Endodermal cell (in vitro differentiated cells): ENCODE data around the gene ATP6V0D1. TPM values are rescaled to one million over a fixed set of nuclear protein-coding genes. Genes with fewer than 3 reads are reported as not detected.

ENCODE experiments used
- DNase-seq: peaks from one replicate; pipeline ENCODE4 v3.0.0-alpha.2; 2017
- H3K27ac ChIP-seq: 2 replicates; pipeline ENCODE4 v1.5.1; 2013; ENCODE audit warnings: mild to moderate bottlenecking, low read depth, low read length, moderate library complexity
- H3K27me3 ChIP-seq: 2 replicates; pipeline ENCODE4 v1.6.1; 2013; ENCODE audit warnings: mild to moderate bottlenecking, low read length, moderate library complexity; ENCODE audit not compliant: insufficient read depth, control insufficient read depth, poor library complexity, severe bottlenecking
- H3K36me3 ChIP-seq: 2 replicates; pipeline ENCODE4 v1.7.0; 2013; ENCODE audit warnings: mild to moderate bottlenecking, low read length, moderate library complexity; ENCODE audit not compliant: control insufficient read depth, insufficient read depth
- H3K4me1 ChIP-seq: one replicate; pipeline ENCODE4 v1.7.0; 2013; ENCODE audit warnings: low read length; ENCODE audit not compliant: control insufficient read depth, insufficient read depth
- H3K4me3 ChIP-seq: 2 replicates; pipeline ENCODE4 v1.5.1; 2013; ENCODE audit warnings: mild to moderate bottlenecking, low read length, moderate library complexity
- H3K9ac ChIP-seq: 2 replicates; pipeline ENCODE4 v1.6.1; 2013; ENCODE audit warnings: mild to moderate bottlenecking, low read length, moderate library complexity; ENCODE audit not compliant: poor library complexity, severe bottlenecking; ENCODE audit errors: extremely low read depth
- H3K9me3 ChIP-seq: 2 replicates; pipeline ENCODE4 v1.6.1; 2013; ENCODE audit warnings: mild to moderate bottlenecking, low read length, moderate library complexity; ENCODE audit not compliant: control insufficient read depth
- H3K27ac Mint-ChIP-seq: 2 replicates; pipeline ENCODE4 v1.8.0; 2020; ENCODE audit warnings: mixed read lengths
- H3K27me3 Mint-ChIP-seq: 2 replicates; pipeline ENCODE4 v1.8.0; 2021; ENCODE audit warnings: mild to moderate bottlenecking, mixed read lengths; ENCODE audit not compliant: insufficient read depth
- H3K36me3 Mint-ChIP-seq: 2 replicates; pipeline ENCODE4 v1.8.0; 2020; ENCODE audit warnings: low read depth, mixed read lengths
- H3K4me1 Mint-ChIP-seq: 2 replicates; pipeline ENCODE4 v1.8.0; 2020; ENCODE audit warnings: mixed read lengths
- H3K4me3 Mint-ChIP-seq: 2 replicates; pipeline ENCODE4 v1.8.0; 2020; ENCODE audit warnings: mild to moderate bottlenecking, moderate library complexity, mixed read lengths
- H3K9me3 Mint-ChIP-seq: 2 replicates; pipeline ENCODE4 v1.8.0; 2020; ENCODE audit warnings: mild to moderate bottlenecking, mixed read lengths
- WGBS, 2 experiments: methylation state at CpG; one replicate each; pipeline versions ENCODE4 v1.1.5 to v1.1.7; 2013; ENCODE audit warnings: missing lambda C conversion rate in 2 of 2, mixed read lengths in 1 of 2; ENCODE audit not compliant: insufficient coverage in 1 of 2, insufficient read length in 1 of 2; 5-methylcytosine and 5-hydroxymethylcytosine counted together
- total RNA-seq, 2 donors: library from RNA; stranded (reverse); fragmentation: NEBNext Ultra II Directional in 1 of 2; extraction: Animal tissue kit (Norgen Biotek cat#: 25700) in 1 of 2; gene quantifications; 2 replicates in 1 of 2; 3 replicates in 1 of 2; pipeline ENCODE4 v1.2.1, GENCODE V29; 2021
- TF ChIP-seq, protein P1 (sequence below): fragments of 200-600 bp; sonication (generic); conservative IDR thresholded peaks from 2 replicates; pipeline ENCODE4 v1.5.0; 2021; ENCODE audit warnings: antibody characterized with exemption, mild to moderate bottlenecking

The ATP6V0D1 gene
- total RNA-seq, 2 donors from 2014 or later, result 56.0 to 58.3 TPM

DNA sequence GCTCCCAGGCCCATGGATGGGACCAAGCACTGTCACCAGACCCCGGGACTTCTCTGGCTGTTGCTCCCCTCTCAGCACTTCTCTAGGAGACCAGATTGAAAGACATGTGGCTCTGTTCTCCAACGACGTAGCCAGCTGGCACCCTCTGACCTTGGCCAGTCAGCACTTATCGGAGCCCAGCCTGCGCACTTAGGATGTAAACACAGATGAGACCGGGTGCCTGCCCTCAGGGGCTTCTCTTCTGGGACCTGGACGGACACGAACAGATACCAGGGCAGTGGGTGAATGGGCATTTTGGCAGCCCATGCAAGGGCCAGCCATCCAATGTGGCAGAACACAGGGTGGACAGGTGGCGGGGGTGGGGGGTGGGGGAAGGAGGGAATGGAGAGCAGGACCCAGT lies 71.3 kb downstream of the ATP6V0D1 start:
- DNase-seq, result no peak
- Histone ChIP-seq H3K27me3 (no peaks in the 10 kb centered on the region), H3K9ac (no peak overlapping the region), H3K4me1 (peaks cover 6% of the 10 kb centered on the region), H3K36me3 (no peaks in the 10 kb centered on the region), H3K9me3 (no peaks in the 10 kb centered on the region), H3K27ac (no peak overlapping the region), H3K4me3 (no peak overlapping the region)
- Mint-ChIP-seq H3K9me3 (no peaks in the 10 kb centered on the region), H3K27ac (no peak overlapping the region), H3K4me1 (peaks cover 27% of the 10 kb centered on the region), H3K36me3 (no peaks in the 10 kb centered on the region), H3K4me3 (no peak overlapping the region), H3K27me3 (no peaks in the 10 kb centered on the region)
- WGBS, 2 experiments, result 96 to 98% methylated on average over 5 to 8 of the region's 9 CpGs
- TF ChIP-seq, protein P1, sequence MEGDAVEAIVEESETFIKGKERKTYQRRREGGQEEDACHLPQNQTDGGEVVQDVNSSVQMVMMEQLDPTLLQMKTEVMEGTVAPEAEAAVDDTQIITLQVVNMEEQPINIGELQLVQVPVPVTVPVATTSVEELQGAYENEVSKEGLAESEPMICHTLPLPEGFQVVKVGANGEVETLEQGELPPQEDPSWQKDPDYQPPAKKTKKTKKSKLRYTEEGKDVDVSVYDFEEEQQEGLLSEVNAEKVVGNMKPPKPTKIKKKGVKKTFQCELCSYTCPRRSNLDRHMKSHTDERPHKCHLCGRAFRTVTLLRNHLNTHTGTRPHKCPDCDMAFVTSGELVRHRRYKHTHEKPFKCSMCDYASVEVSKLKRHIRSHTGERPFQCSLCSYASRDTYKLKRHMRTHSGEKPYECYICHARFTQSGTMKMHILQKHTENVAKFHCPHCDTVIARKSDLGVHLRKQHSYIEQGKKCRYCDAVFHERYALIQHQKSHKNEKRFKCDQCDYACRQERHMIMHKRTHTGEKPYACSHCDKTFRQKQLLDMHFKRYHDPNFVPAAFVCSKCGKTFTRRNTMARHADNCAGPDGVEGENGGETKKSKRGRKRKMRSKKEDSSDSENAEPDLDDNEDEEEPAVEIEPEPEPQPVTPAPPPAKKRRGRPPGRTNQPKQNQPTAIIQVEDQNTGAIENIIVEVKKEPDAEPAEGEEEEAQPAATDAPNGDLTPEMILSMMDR, result no peak

DNA sequence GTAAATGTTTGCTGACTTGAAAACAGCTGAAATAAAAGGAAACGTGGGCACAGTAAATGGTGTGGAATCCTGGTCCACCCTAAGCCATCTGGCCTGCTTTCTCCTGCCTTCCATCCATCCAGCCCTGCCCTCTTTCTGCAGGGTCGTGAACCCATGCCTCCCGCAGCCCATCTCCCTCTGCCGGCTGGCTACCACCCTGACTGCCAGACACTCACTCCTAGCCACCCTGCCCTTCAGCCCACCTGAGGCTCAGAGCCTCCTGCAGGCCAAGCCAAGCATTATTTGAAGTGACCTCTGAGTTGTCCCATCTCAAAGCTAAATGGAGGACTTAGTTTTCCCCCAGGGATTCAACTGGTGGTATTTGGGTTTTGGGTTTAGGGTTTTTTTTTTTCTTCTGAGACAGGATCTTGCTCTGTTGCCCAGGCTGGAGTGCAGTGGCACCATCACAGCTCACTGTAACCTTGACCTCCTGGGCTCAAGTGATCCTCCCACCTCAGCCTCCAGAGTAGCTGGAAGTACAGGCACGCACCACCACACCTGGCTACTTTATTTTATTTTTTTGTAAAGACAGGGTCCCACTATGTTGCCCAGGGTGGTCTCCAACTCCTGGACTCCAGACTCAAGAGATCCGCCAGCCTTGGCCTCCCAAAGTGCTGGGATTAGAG lies 73.0 kb downstream of the ATP6V0D1 start:
- no peak overlapping the region for H3K4me3 Mint-ChIP-seq
- no peaks in the 10 kb centered on the region for H3K9me3 ChIP-seq
- no peak overlapping the region for H3K9ac ChIP-seq
- H3K27me3 ChIP-seq, result no peaks in the 10 kb centered on the region
- DNase-seq, result no peak
- no peak overlapping the region for H3K27ac ChIP-seq
- TF ChIP-seq, protein P1, result peak; percentile 67
- 87 to 89% methylated on average over 5 to 6 of the region's 6 CpGs for WGBS, 2 experiments
- H3K4me1 Mint-ChIP-seq, result peaks cover 22% of the 10 kb centered on the region
- no peak overlapping the region for H3K4me3 ChIP-seq
- no peaks in the 10 kb centered on the region for H3K36me3 Mint-ChIP-seq
- peaks cover 6% of the 10 kb centered on the region for H3K4me1 ChIP-seq
- H3K9me3 Mint-ChIP-seq, result no peaks in the 10 kb centered on the region
- peaks cover 1% of the 10 kb centered on the region for H3K27me3 Mint-ChIP-seq
- H3K36me3 ChIP-seq, result no peaks in the 10 kb centered on the region
- H3K27ac Mint-ChIP-seq, result peak overlapping the region; percentile 2

DNA sequence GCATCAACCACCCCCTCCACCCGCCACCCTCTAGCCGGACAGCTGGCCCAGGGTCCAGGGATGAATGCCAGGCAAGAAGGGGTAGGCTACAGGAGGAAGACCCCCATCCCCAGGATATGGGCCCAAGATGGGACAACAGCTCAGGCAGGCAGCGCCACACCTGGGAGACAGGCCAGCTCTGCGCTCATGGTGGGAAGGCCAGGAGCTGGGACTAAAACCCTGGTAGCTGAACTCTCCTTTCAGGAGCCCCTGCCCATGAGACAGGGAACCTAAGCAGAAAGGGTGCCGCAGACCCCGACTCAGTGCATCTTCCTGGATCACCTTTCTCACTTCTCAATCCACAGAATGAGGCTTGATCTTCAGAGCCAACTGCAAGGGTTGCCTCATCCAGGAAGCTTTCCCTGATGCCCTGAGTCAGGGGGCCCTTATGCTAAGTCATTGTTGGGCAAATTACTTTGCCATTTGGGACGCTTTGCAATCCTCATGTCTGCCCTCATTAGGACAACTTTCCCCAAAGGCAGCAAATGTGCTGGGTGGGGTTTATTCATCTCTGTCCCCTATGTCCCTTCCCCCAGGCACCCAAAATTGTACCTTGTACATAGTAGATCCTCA lies 73.7 kb downstream of the ATP6V0D1 start:
- Mint-ChIP-seq H3K36me3 (no peaks in the 10 kb centered on the region), H3K9me3 (no peaks in the 10 kb centered on the region), H3K4me1 (peaks cover 20% of the 10 kb centered on the region), H3K4me3 (no peak overlapping the region), H3K27me3 (peaks cover 6% of the 10 kb centered on the region), H3K27ac (no peak overlapping the region)
- Histone ChIP-seq H3K4me3 (no peak overlapping the region), H3K27ac (no peak overlapping the region), H3K27me3 (no peaks in the 10 kb centered on the region), H3K36me3 (no peaks in the 10 kb centered on the region), H3K9me3 (no peaks in the 10 kb centered on the region), H3K4me1 (peaks cover 6% of the 10 kb centered on the region), H3K9ac (no peak overlapping the region)
- 74 to 94% methylated on average over 4 to 7 of the region's 7 CpGs for WGBS, 2 experiments
- no peak for DNase-seq
- TF ChIP-seq, protein P1, result no peak
